Suprapubic skin (tissue), 4 donors: ENCODE data around the gene IRS2. TPM values are rescaled to one million over a fixed set of nuclear protein-coding genes. Genes with fewer than 3 reads are reported as not detected.

Experiments used
- DNase-seq, 2 donors: peaks; one replicate each; pipeline ENCODE4 v3.0.0-alpha.2; 2019; ENCODE audit warnings: low spot score in 2 of 2
- H3K27ac ChIP-seq: fragments of 200-600 bp; sonication (generic); one replicate; pipeline ENCODE4 v1.5.1; 2019
- H3K27me3 ChIP-seq: fragments of 200-600 bp; sonication (generic); one replicate; pipeline ENCODE4 v1.5.1; 2019
- H3K36me3 ChIP-seq: fragments of 200-600 bp; sonication (generic); one replicate; pipeline ENCODE4 v1.5.1; 2019
- H3K4me1 ChIP-seq: fragments of 200-600 bp; sonication (generic); one replicate; pipeline ENCODE4 v1.5.1; 2019
- H3K4me3 ChIP-seq: fragments of 200-600 bp; sonication (generic); one replicate; pipeline ENCODE4 v1.5.1; 2019; ENCODE audit warnings: mild to moderate bottlenecking
- H3K9me3 ChIP-seq: fragments of 200-600 bp; sonication (generic); one replicate; pipeline ENCODE4 v1.5.1; 2019
- CTCF ChIP-seq, 2 donors: fragments of 200-600 bp in 1 of 2; fragments of 450-650 bp in 1 of 2; sonication (generic) in 1 of 2; IDR thresholded peaks; one replicate each; pipeline ENCODE4 v1.5.1; 2016 to 2019; ENCODE audit warnings: antibody characterized with exemption in 2 of 2, mild to moderate bottlenecking in 1 of 2, moderate library complexity in 1 of 2
- EP300 ChIP-seq: sonication (generic); formaldehyde crosslinking; IDR thresholded peaks from one replicate; pipeline ENCODE4 v1.6.1; 2017; ENCODE audit warnings: antibody characterized with exemption
- POLR2A ChIP-seq, 2 donors: fragments of 450-650 bp; IDR thresholded peaks; one replicate each; pipeline ENCODE4 v1.6.1; 2017; ENCODE audit warnings: antibody characterized with exemption in 2 of 2, mild to moderate bottlenecking in 2 of 2, moderate library complexity in 2 of 2
- POLR2AphosphoS5 ChIP-seq, 3 donors: sonication (generic); formaldehyde crosslinking; IDR thresholded peaks; one replicate each; pipeline ENCODE4 v1.6.1; 2017; ENCODE audit warnings: antibody characterized with exemption in 3 of 3
- WGBS: methylation state at CpG from one replicate; pipeline ENCODE4 v1.1.5; 2018; 5-methylcytosine and 5-hydroxymethylcytosine counted together
- total RNA-seq, 4 donors: library from RNA; depleted of rRNA; stranded (reverse); fragments of >200 nt; gene quantifications; one replicate each; pipeline ENCODE4 v1.1.0, GENCODE V29; 2016

Gene IRS2
- total RNA-seq, 4 donors from 2014 or later: 41.1 to 62.5 (median 51.8) TPM

- TF ChIP-seq CTCF (IDR thresholded peaks at IDR 0.05) (no peak), EP300 (no peak), POLR2AphosphoS5 (IDR thresholded peaks at IDR 0.05) (no peak), POLR2A (IDR thresholded peaks at IDR 0.05) (no peak)
- Histone ChIP-seq H3K36me3 (peaks cover 17% of the 10 kb centered on the region), H3K9me3 (no peaks in the 10 kb centered on the region), H3K27me3 (no peaks in the 10 kb centered on the region), H3K4me1 (peaks cover 21% of the 10 kb centered on the region), H3K27ac (no peak overlapping the region), H3K4me3 (no peak overlapping the region)
- no peak for DNase-seq
- WGBS: 96% methylated on average over 4 of the region's 4 CpGs
Observed at GRCh38 chr13:109773786-109774185, 12.6 kb downstream of the IRS2 start.

GRCh38 chr13:109773276-109773675 lies 13.1 kb downstream of the IRS2 start:
- no peak for TF ChIP-seq POLR2AphosphoS5 (IDR thresholded peaks at IDR 0.05)
- no peak for TF ChIP-seq CTCF (IDR thresholded peaks at IDR 0.05)
- no peak for TF ChIP-seq EP300
- no peak for TF ChIP-seq POLR2A (IDR thresholded peaks at IDR 0.05)
- WGBS: 90% methylated on average over 6 of the region's 6 CpGs
- Histone ChIP-seq H3K27me3 (no peaks in the 10 kb centered on the region), H3K4me3 (no peak overlapping the region), H3K27ac (no peak overlapping the region), H3K4me1 (peaks cover 17% of the 10 kb centered on the region), H3K36me3 (peaks cover 17% of the 10 kb centered on the region), H3K9me3 (no peaks in the 10 kb centered on the region)
- DNase-seq: no peak

- WGBS: 96% methylated on average over 15 of the region's 15 CpGs
- Histone ChIP-seq H3K36me3 (peaks cover 17% of the 10 kb centered on the region), H3K27me3 (no peaks in the 10 kb centered on the region), H3K4me3 (no peak overlapping the region), H3K4me1 (peaks cover 6% of the 10 kb centered on the region), H3K9me3 (no peaks in the 10 kb centered on the region), H3K27ac (no peak overlapping the region)
- DNase-seq: no peak
- TF ChIP-seq CTCF (IDR thresholded peaks at IDR 0.05): no peak
- TF ChIP-seq EP300: no peak
- no peak for TF ChIP-seq POLR2AphosphoS5 (IDR thresholded peaks at IDR 0.05)
- no peak for TF ChIP-seq POLR2A (IDR thresholded peaks at IDR 0.05)
Observed at GRCh38 chr13:109771926-109772325, 14.5 kb downstream of the IRS2 start.

GRCh38 chr13:109770436-109770835 lies 15.9 kb downstream of the IRS2 start:
- Histone ChIP-seq H3K9me3 (no peaks in the 10 kb centered on the region), H3K36me3 (peaks cover 17% of the 10 kb centered on the region), H3K4me1 (peaks cover 4% of the 10 kb centered on the region), H3K4me3 (no peak overlapping the region), H3K27me3 (no peaks in the 10 kb centered on the region), H3K27ac (no peak overlapping the region)
- 95% methylated on average over 6 of the region's 6 CpGs for WGBS
- DNase-seq: no peak
- TF ChIP-seq POLR2AphosphoS5 (IDR thresholded peaks at IDR 0.05) (no peak), POLR2A (IDR thresholded peaks at IDR 0.05) (no peak), EP300 (no peak), CTCF (IDR thresholded peaks at IDR 0.05) (no peak)

GRCh38 chr13:109769921-109770320 lies 16.5 kb downstream of the IRS2 start:
- DNase-seq: no peak
- Histone ChIP-seq H3K36me3 (peaks cover 17% of the 10 kb centered on the region), H3K27me3 (no peaks in the 10 kb centered on the region), H3K4me3 (no peak overlapping the region), H3K27ac (no peak overlapping the region), H3K4me1 (peaks cover 6% of the 10 kb centered on the region), H3K9me3 (no peaks in the 10 kb centered on the region)
- TF ChIP-seq EP300 (no peak), POLR2A (IDR thresholded peaks at IDR 0.05) (no peak), POLR2AphosphoS5 (IDR thresholded peaks at IDR 0.05) (no peak)
- WGBS: 98% methylated on average over 5 of the region's 5 CpGs

GRCh38 chr13:109769275-109769674 lies 17.1 kb downstream of the IRS2 start:
- H3K27ac ChIP-seq: no peak overlapping the region
- peaks cover 13% of the 10 kb centered on the region for H3K4me1 ChIP-seq
- no peak overlapping the region for H3K4me3 ChIP-seq
- TF ChIP-seq POLR2AphosphoS5 (IDR thresholded peaks at IDR 0.05) (no peak), EP300 (no peak), POLR2A (IDR thresholded peaks at IDR 0.05) (no peak), CTCF (IDR thresholded peaks at IDR 0.05) (no peak)
- H3K9me3 ChIP-seq: no peaks in the 10 kb centered on the region
- H3K36me3 ChIP-seq: peaks cover 17% of the 10 kb centered on the region
- no peak for DNase-seq
- 85% methylated on average over 4 of the region's 4 CpGs for WGBS
- no peaks in the 10 kb centered on the region for H3K27me3 ChIP-seq
